ENCODE results near the gene PSMB5. TPM values are rescaled to one million over a fixed set of nuclear protein-coding genes. Genes with fewer than 3 reads are reported as not detected.

PSMB5 gene
- total and polyA plus RNA-seq, 9 of the 15 experiments (the other 6 are each of a cell fraction or from before 2014, with no cell fraction given): 198 to 1,870 (median 269) TPM

DNA sequence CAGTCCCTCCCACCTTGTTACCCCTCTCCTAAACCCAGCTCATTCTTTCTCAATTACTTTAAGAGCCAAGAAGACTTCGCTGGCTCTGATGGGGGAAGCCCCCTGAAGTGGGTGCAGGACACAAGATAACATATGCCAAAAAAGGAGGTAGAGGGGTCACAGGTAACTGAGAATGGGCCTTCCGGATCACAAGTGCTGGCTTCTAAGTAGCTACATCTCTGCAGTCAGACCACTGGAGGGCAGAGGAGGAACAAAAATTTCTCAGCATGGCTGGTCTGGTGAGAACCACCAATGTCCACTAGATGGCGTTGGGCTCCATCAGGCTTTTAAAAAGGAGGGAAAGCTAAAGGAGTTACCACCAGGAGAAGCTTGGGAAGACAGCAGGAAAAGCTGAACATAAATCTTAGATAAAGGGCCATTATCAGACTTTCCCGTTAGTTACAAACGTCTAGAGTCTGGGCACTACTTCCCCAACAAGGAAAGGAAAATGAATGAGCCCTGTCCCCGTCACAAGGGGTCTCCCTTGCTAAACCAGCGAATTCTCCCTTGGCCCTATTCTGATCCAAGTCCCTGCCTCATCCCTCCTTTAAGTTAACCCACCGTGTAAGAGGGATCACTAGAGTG, 34.2 kb upstream of the PSMB5 start (continued):
- TF ChIP-seq YY1 (IDR thresholded peaks at IDR 0.05; ENCODE audit: borderline replicate concordance in 1 of 3, control insufficient read depth in 1 of 3, extremely low read depth in 1 of 3, insufficient read depth in 3 of 3, insufficient read length in 1 of 3, insufficient replicate concordance in 2 of 3, low read depth in 1 of 3, low read length in 2 of 3) (peak in 1 of 3 experiments; percentile 70), RCOR1 (IDR thresholded peaks at IDR 0.05; ENCODE audit: borderline replicate concordance in 1 of 2, low read depth in 2 of 2, low read length in 2 of 2) (peak in 1 of 2 experiments; percentile 72; a peak in 1 of 4 replicates), ZNF79 (CRISPR knock-in tag; IDR thresholded peaks at IDR 0.05; ENCODE audit: low read depth) (no peak), SMAD1 (IDR thresholded peaks at IDR 0.05; ENCODE audit: low read depth, low read length, partially characterized antibody) (no peak), ARNT (IDR thresholded peaks at IDR 0.05) (peak in 1 of 2 experiments; percentile 67; a peak in 1 of 4 replicates), MTA3 (IDR thresholded peaks at IDR 0.05; ENCODE audit: borderline replicate concordance) (0 out of 2 replicates have a peak, but pooled peaks have one; percentile 57), REST (IDR thresholded peaks at IDR 0.05; ENCODE audit: borderline replicate concordance) (peak; percentile 81; the same call in 1 of the 2 replicates), REST (CRISPR knock-in tag; IDR thresholded peaks at IDR 0.05; ENCODE audit: low read depth) (no peak), MNT (conservative IDR thresholded peaks at IDR 0.05) (peak; percentile 29 to 46; a peak in 1 of 4 replicates), ZNF282 (CRISPR knock-in tag; IDR thresholded peaks at IDR 0.05) (no peak), HDAC3 (IDR thresholded peaks at IDR 0.05; ENCODE audit: borderline replicate concordance, partially characterized antibody) (peak; percentile 45), NBN (IDR thresholded peaks at IDR 0.05; ENCODE audit: low read depth) (peak; percentile 68; the same call in 1 of the 2 replicates), EHMT2 (IDR thresholded peaks at IDR 0.05) (peak; percentile 19; the same call in 1 of the 2 replicates), NR2C1 (IDR thresholded peaks at IDR 0.05) (no peak), NR2C1 (tag; IDR thresholded peaks at IDR 0.05) (0 out of 2 replicates have a peak, but pooled peaks have one; percentile 20), GATAD2A (IDR thresholded peaks at IDR 0.05) (no peak)
- TF ChIP-seq, protein P1, sequence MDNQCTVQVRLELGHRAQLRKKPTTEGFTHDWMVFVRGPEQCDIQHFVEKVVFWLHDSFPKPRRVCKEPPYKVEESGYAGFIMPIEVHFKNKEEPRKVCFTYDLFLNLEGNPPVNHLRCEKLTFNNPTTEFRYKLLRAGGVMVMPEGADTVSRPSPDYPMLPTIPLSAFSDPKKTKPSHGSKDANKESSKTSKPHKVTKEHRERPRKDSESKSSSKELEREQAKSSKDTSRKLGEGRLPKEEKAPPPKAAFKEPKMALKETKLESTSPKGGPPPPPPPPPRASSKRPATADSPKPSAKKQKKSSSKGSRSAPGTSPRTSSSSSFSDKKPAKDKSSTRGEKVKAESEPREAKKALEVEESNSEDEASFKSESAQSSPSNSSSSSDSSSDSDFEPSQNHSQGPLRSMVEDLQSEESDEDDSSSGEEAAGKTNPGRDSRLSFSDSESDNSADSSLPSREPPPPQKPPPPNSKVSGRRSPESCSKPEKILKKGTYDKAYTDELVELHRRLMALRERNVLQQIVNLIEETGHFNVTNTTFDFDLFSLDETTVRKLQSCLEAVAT (IDR thresholded peaks at IDR 0.05): peak in 1 of 2 experiments; percentile 88; a peak in 2 of 4 replicates
